Transverse colon (tissue), 4 donors: ENCODE results near the gene MTURN. TPM values are rescaled to one million over a fixed set of nuclear protein-coding genes. Genes with fewer than 3 reads are reported as not detected.

Source experiments
- DNase-seq: peaks from one replicate; pipeline ENCODE4 v3.0.0-alpha.2; 2019
- H3K27ac ChIP-seq, 4 donors: fragments of 200-600 bp; sonication (generic); 2 replicates each; pipeline ENCODE4 v1.5.1; 2016 to 2018; ENCODE audit warnings: inconsistent platforms in 4 of 4
- H3K27me3 ChIP-seq: fragments of 200-600 bp; sonication (generic); 2 replicates; pipeline ENCODE4 v1.5.1; 2017; ENCODE audit warnings: inconsistent platforms
- H3K36me3 ChIP-seq, 4 donors: fragments of 200-600 bp; sonication (generic); 2 replicates each; pipeline ENCODE4 v1.5.1; 2017 to 2019; ENCODE audit warnings: inconsistent platforms in 4 of 4
- H3K4me1 ChIP-seq, 4 donors: fragments of 200-600 bp; sonication (generic); 2 replicates each; pipeline ENCODE4 v1.5.1; 2017 to 2020; ENCODE audit warnings: inconsistent platforms in 4 of 4
- H3K4me3 ChIP-seq, 4 donors: fragments of 200-600 bp; sonication (generic); 1 replicate in 1 of 4; 2 replicates in 3 of 4; pipeline versions ENCODE4 v1.5.1 to v1.6.1; 2017 to 2019; ENCODE audit warnings: inconsistent platforms in 4 of 4
- H3K9me3 ChIP-seq, 2 donors: fragments of 200-600 bp; sonication (generic); 2 replicates each; pipeline ENCODE4 v1.5.1; 2017 to 2019; ENCODE audit warnings: inconsistent platforms in 2 of 2
- EP300 ChIP-seq: sonication (generic); formaldehyde crosslinking; IDR thresholded peaks from one replicate; pipeline ENCODE4 v1.6.1; 2017; ENCODE audit warnings: antibody characterized with exemption, low read depth
- POLR2A ChIP-seq: fragments of 450-650 bp; IDR thresholded peaks from one replicate; pipeline ENCODE4 v1.6.1; 2016; ENCODE audit warnings: antibody characterized with exemption, mild to moderate bottlenecking, moderate library complexity
- POLR2AphosphoS5 ChIP-seq, 3 donors: sonication (generic); formaldehyde crosslinking; IDR thresholded peaks; one replicate each; pipeline ENCODE4 v1.6.1; 2016; ENCODE audit warnings: antibody characterized with exemption in 3 of 3
- WGBS, 2 donors: methylation state at CpG; one replicate each; pipeline ENCODE4 v1.1.5; 2018; ENCODE audit warnings: low coverage in 1 of 2; 5-methylcytosine and 5-hydroxymethylcytosine counted together
- in situ Hi-C, 4 donors: fragments of 200-750 bp; cut with MboI; loops; one replicate each; pipeline versions ENCODE4 v1.15.0 to v1.15.1; 2017; ENCODE audit warnings: low sequenced_read_pairs in 3 of 4, low pct_ligation_motif_present in 1 of 4, low pct_unique_long_range_greater_than_20kb in 1 of 4
- intact Hi-C: fragments of 100-400 bp; cut with DNase I; formaldehyde crosslinking; loops from one replicate; pipeline ENCODE4 v1.15.1; 2023; ENCODE audit warnings: low total_unique reads
- total RNA-seq, 4 donors: library from RNA; depleted of rRNA; stranded (reverse); fragments of >200 nt; gene quantifications; one replicate each; pipeline ENCODE4 v1.1.0, GENCODE V29; 2016
- TF ChIP-seq, protein P1 (sequence below), 5 experiments: fragments of 200-600 bp in 3 of 5; fragments of 450-650 bp in 2 of 5; sonication (generic) in 3 of 5; IDR thresholded peaks; 1 replicate in 2 of 5; 2 replicates in 3 of 5; pipeline ENCODE4 v1.5.1; 2016 to 2017; ENCODE audit warnings: antibody characterized with exemption in 5 of 5, inconsistent platforms in 3 of 5, mild to moderate bottlenecking in 2 of 5, moderate library complexity in 1 of 5

Gene MTURN
- total RNA-seq, 4 donors from 2014 or later: 7.9 to 28.3 (median 15.0) TPM

- intact Hi-C loops (loop anchor here (5.0 kb wide), 1 partner anchor 248 kb away; no protein-coding TSS in a partner anchor), in situ Hi-C loops (loop anchor here in 3 of 4 donors (10.0 to 25.0 kb wide), 5 partner anchors 240 to 573 kb away; no protein-coding TSS in a partner anchor)
- H3K4me3 ChIP-seq: no peak overlapping the region
- TF ChIP-seq, protein P1, sequence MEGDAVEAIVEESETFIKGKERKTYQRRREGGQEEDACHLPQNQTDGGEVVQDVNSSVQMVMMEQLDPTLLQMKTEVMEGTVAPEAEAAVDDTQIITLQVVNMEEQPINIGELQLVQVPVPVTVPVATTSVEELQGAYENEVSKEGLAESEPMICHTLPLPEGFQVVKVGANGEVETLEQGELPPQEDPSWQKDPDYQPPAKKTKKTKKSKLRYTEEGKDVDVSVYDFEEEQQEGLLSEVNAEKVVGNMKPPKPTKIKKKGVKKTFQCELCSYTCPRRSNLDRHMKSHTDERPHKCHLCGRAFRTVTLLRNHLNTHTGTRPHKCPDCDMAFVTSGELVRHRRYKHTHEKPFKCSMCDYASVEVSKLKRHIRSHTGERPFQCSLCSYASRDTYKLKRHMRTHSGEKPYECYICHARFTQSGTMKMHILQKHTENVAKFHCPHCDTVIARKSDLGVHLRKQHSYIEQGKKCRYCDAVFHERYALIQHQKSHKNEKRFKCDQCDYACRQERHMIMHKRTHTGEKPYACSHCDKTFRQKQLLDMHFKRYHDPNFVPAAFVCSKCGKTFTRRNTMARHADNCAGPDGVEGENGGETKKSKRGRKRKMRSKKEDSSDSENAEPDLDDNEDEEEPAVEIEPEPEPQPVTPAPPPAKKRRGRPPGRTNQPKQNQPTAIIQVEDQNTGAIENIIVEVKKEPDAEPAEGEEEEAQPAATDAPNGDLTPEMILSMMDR (IDR thresholded peaks at IDR 0.05): peak; percentile 42 to 59 (median 52)
- TF ChIP-seq EP300 (no peak), POLR2AphosphoS5 (IDR thresholded peaks at IDR 0.05) (no peak)
- no peaks in the 10 kb centered on the region for H3K9me3 ChIP-seq
- H3K4me1 ChIP-seq: peaks cover 0 to 25% (median 12%) of the 10 kb centered on the region in 4 donors
- H3K27ac ChIP-seq: no peak overlapping the region
- 39 to 79% methylated on average over 3 to 6 of the region's 6 CpGs for WGBS, 2 donors
- H3K36me3 ChIP-seq: no peaks in the 10 kb centered on the region
- H3K27me3 ChIP-seq: no peaks in the 10 kb centered on the region
- DNase-seq: no peak
Observed at GRCh38 chr7:30164567-30164966, 29.8 kb downstream of the MTURN start.

- in situ Hi-C loops: loop anchor here (5.0 to 25.0 kb wide), 6 partner anchors 239 to 572 kb away; no protein-coding TSS in a partner anchor
- peak overlapping the region in 2 of 4 donors; percentile 4 to 31 for H3K27ac ChIP-seq
Observed at GRCh38 chr7:30165590-30165989, 30.8 kb downstream of the MTURN start.

DNA sequence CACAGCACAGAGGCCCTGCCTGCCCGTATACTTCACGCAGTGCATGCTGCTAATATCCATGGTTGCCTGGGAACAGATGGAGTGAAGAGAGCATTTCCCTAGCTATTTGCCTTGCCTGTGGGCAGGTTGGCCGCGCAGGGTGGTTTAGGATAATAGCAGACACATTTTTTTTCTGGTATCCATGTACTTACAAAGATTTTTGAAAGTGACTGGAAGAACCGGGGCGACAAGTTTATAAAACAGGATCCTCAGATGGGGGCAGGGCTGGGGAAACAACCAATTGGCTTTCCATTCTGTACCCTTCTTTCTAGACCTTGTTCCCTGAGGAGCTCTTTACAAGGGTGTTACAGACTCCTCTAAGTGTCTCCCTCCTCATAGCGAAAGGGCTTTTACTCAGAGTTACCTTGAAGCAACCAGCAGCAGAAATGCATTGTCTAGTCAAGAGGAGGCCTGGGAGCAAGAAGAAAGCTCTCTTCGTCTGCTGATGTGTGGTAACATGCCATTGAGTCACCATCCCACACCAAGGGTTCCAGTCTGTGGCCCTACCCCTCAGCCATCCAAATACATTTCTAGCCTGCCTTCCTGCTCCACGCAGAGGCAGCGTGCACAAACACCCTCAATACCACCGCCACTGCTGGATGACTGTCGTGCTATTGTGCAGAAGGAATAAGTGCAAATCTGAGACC, 31.5 kb downstream of the MTURN start:
- intact Hi-C loops (no loop called here), in situ Hi-C loops (loop anchor here (5.0 to 25.0 kb wide), 6 partner anchors 239 to 571 kb away; no protein-coding TSS in a partner anchor)
- no peaks in the 10 kb centered on the region for H3K27me3 ChIP-seq
- peaks cover 0 to 18% (median 8%) of the 10 kb centered on the region in 4 donors for H3K4me1 ChIP-seq
- TF ChIP-seq EP300: no peak
- WGBS, 2 donors: 75 to 86% methylated on average over 4 to 12 of the region's 12 CpGs
- H3K36me3 ChIP-seq: no peaks in the 10 kb centered on the region
- no peaks in the 10 kb centered on the region for H3K9me3 ChIP-seq
- H3K4me3 ChIP-seq: no peak overlapping the region
- H3K27ac ChIP-seq: peak overlapping the region in 1 of 4 donors; percentile 4
- peak; percentile 38 for DNase-seq

More at GRCh38 chr7:30165590-30165989, 30.8 kb downstream of the MTURN start:
- H3K27me3 ChIP-seq: no peaks in the 10 kb centered on the region
- 44 to 64% methylated on average over 3 of the region's 3 CpGs for WGBS, 2 donors
- no peak for DNase-seq
- TF ChIP-seq POLR2A: no peak
- TF ChIP-seq POLR2AphosphoS5 (IDR thresholded peaks at IDR 0.05): no peak
- TF ChIP-seq, protein P1 (IDR thresholded peaks at IDR 0.05): no peak
- TF ChIP-seq EP300: no peak
- H3K4me1 ChIP-seq: peaks cover 0 to 18% (median 8%) of the 10 kb centered on the region in 4 donors
- no peaks in the 10 kb centered on the region for H3K36me3 ChIP-seq
- no peaks in the 10 kb centered on the region for H3K9me3 ChIP-seq
- H3K4me3 ChIP-seq: no peak overlapping the region
- intact Hi-C loops: no loop called here

- intact Hi-C loops: no loop called here
- in situ Hi-C loops: loop anchor here (5.0 to 25.0 kb wide), 6 partner anchors 238 to 570 kb away; no protein-coding TSS in a partner anchor
- WGBS, 2 donors: 79 to 88% methylated on average over 5 of the region's 5 CpGs
Observed at GRCh38 chr7:30166841-30167235, 32.1 kb downstream of the MTURN start.

More at GRCh38 chr7:30166841-30167235, 32.1 kb downstream of the MTURN start:
- Histone ChIP-seq H3K36me3 (no peaks in the 10 kb centered on the region), H3K4me3 (no peak overlapping the region), H3K4me1 (peaks cover 0 to 18% (median 8%) of the 10 kb centered on the region in 4 donors), H3K27ac (no peak overlapping the region), H3K27me3 (no peaks in the 10 kb centered on the region), H3K9me3 (no peaks in the 10 kb centered on the region)
- DNase-seq: no peak
- TF ChIP-seq, protein P1 (IDR thresholded peaks at IDR 0.05): no peak
- no peak for TF ChIP-seq EP300
- TF ChIP-seq POLR2AphosphoS5 (IDR thresholded peaks at IDR 0.05): no peak
- no peak for TF ChIP-seq POLR2A
